Measurements from ENCODE around the gene KANTR.

Gene KANTR

DNA sequence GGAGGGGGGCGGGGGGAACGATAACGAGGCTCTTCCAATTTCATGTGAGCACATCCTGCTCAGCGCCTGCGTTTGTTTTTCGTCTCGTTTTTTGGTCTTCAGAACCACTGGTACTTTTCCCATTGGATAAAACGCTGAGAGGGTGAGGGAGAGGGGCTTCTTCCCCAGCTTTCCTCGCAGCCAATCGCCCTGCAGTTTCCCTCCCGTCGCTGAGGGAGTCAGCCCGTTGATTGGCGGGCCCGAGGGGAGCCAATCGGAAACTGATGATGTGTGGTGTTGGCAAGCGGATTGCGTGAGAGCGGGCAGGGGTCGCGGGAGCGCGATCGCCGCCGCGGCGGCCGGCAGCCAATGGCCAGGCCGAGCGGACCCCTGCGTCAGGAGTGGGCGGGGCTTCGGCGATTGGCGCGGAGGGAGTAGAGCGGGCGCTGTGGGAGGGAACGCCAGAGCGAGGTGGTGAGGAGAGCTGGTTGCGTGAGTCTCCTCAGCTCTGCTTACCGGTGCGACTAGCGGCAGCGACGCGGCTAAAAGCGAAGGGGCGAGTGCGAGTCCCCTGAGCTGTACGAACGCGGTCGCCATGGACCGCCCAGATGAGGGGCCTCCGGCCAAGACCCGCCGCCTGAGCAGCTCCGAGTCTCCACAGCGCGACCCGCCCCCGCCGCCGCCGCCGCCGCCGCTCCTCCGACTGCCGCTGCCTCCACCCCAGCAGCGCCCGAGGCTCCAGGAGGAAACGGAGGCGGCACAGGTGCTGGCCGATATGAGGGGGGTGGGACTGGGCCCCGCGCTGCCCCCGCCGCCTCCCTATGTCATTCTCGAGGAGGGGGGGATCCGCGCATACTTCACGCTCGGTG lies 11.8 kb upstream of the KANTR start, which contains the start of gene TSPYL2:
TSPYL2 (plus strand) TSS at position 443 of the 848 bp plus-strand sequence; CDS start at position 575, 132 bp downstream.
- DNase-seq = peak; percentile 91

DNA sequence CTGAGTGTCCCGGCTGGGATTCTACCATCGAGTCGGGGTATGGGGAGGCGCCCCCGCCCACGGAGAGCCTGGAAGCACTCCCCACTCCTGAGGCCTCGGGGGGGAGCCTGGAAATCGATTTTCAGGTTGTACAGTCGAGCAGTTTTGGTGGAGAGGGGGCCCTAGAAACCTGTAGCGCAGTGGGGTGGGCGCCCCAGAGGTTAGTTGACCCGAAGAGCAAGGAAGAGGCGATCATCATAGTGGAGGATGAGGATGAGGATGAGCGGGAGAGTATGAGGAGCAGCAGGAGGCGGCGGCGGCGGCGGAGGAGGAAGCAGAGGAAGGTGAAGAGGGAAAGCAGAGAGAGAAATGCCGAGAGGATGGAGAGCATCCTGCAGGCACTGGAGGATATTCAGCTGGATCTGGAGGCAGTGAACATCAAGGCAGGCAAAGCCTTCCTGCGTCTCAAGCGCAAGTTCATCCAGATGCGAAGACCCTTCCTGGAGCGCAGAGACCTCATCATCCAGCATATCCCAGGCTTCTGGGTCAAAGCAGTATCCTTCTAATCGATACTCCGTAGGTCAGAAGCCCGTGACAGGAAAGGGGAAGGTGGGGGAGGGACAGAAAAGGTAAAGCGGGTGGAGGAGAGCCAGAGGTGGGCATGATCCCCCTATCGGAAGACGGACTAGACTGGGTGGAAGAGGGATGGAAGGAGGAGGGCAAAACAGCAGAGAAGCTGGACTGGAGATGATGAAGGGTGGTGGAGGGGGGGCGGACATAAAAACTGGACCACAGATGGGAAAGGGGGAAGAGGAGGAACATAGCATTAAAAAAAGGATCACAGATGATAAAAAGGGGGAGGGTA lies 10.9 kb upstream of the KANTR start:
- no peak for DNase-seq

DNA sequence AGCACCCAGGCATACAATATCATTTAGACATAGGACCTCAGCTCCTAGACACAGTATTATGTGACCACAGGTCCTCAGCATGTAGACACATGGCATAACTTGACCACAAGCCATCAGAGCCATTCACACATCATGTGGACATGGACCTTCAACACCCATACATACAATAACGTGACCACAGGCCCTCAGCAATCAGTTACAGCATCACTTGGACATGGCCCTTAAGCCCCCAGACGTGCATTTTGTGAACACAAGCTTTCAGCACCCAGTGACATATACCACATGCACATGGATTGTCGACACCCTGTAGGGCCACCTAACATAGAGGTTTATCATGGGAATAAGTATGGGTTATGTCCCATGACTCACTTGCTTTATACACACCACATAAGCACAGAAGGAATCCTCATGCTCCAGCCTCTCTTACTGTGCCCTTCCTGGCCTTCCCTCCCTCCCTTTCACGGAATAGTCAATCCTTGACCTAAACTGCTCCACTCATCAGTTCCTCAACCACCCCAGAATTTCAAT lies 9.8 kb upstream of the KANTR start:
- DNase-seq = no peak

DNA sequence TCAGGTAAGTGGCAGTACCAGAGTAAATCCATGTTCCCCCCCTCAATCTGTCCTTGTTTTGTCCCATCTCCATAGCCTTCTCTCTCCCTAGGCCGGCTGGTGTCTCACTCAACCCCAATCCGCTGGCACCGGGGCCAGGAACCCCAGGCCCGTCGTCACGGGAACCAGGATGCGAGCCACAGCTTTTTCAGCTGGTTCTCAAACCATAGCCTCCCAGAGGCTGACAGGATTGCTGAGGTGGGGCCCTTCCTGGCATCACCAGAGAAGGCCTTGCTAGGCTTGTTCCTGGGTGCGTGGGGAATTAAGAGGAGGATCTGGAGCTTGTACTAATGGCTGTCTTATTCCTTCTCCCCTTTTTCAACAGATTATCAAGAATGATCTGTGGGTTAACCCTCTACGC lies 9.1 kb upstream of the KANTR start:
- DNase-seq = no peak

DNA sequence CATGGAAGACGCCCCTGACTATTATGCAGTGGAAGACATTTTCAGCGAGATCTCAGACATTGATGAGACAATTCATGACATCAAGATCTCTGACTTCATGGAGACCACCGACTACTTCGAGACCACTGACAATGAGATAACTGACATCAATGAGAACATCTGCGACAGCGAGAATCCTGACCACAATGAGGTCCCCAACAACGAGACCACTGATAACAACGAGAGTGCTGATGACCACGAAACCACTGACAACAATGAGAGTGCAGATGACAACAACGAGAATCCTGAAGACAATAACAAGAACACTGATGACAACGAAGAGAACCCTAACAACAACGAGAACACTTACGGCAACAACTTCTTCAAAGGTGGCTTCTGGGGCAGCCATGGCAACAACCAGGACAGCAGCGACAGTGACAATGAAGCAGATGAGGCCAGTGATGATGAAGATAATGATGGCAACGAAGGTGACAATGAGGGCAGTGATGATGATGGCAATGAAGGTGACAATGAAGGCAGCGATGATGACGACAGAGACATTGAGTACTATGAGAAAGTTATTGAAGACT lies 8.2 kb upstream of the KANTR start:
- no peak for DNase-seq

DNA sequence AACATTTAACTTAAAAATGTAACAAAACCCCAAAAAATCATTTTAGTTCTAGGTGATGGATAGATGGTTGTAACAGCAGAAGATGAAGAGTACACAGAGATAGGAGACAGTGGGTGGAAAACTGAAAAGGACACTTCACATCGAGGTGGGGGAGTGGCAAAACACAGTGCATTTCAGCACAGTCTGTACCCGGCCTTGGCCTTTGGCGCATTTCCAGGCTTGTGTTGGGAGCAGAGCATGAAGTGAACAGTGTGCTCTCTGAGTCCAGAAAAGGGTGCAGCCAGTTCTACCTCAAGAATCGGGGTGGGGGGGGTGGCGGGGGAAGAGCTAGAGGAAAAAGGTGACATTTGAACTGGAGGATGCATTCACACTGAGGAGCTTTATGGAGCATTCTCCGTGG lies 7.5 kb upstream of the KANTR start:
- DNase-seq = no peak

DNA sequence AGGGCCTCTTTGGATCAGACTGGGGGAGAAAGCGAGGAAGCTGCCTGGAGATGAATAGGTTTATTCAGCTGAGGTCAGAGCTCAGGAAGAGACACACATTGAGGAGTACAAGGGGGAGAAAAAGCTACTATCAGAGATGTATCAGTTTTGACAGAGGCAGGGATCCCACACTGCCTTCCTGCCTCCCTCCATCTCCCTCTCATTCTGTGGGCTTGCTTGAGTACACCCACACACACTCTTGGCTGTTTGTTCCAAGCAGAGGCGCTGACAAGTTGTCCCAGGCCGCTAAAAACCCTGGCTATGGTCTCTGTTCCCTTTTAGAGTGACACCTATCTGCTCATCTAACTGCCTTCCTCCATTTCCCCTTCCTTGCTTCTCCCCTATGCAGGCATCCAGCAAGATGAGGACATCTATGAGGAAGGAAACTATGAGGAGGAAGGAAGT lies 6.5 kb upstream of the KANTR start:
- no peak for DNase-seq

DNA sequence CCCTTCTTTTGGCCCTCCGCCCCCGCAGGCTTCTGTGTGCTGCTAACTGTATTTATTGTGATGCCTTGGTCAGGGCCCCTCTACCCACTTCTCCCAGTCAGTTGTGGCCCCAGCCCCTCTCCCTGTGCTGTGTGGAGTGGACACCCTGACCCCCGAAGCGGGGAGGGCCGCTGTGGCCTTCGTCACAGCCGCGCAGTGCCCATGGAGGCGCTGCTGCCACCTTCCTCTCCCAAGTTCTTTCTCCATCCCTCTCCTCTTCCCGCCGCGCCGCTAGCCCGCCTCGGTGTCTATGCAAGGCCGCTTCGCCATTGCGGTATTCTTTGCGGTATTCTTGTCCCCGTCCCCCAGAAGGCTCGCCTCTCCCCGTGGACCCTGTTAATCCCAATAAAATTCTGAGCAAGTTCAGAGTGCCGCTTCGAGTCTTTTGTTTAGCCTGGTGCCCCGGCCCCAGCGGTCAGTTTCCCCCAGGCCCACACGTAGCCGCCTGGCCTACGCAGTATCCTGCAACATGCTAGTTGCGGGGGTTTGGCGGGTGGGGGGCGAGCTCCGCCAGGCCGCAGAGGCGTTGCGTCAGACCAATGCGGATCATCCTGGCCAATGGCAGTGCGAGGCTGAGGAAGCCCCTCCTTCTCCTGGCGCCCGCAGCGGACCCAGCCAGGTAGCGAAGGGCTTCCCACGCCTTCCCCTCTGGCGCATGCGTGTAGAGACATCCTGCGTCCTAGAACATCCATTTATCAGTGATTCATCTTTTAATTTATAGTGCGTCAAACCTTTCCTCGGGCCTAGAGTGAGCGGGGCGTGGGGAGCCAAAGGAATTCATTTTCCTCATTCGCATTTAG lies 5.6 kb upstream of the KANTR start:
- DNase-seq = peak; percentile 60

DNA sequence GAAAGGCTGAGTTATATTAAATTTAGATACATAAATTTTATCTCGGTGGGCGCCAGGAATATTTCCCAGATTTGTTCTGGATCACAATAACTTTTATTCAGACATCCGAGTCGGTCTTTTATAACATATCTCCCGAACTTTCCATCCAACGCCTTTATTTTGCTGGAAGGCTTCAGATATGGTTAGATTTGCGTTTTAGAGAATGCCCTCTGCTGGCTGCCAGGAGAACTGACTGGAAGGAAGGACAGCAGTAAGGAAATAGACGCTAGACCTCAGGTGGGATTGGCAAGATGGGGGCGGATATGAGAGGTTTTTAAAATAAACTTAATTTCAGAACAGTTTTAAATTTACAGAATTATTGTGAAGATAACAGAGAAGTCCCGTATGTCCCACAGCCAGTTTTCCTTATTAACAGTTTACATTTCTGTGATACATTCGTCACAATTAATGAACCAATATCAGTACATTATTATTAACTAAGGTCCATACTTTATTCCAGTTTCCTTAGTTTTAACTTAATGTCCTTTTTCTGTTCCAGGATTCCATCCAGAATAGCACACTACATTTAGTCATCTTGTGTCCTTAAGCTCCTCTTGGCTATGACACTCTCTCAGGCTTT lies 4.6 kb upstream of the KANTR start:
- peak; percentile 7 for DNase-seq

DNA sequence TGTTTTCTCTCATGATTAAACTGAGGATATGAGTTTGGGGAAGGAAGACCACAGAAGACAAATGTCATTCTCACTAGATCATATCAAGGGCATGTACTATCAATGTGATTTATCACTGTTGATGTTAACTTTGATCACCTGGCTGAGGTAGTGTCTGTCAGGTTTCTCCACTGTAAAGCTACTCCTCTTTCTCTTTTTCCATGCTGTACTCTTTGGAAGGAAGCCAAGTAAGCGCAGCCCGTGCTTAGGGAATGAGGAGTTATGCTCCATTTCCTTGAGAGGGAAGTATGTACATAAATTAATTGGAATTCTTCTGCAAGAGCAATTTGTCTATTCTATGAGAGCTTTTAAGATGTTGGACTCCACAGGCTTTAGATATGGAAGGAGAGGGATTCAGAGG lies 4.0 kb upstream of the KANTR start:
- DNase-seq = no peak

DNA sequence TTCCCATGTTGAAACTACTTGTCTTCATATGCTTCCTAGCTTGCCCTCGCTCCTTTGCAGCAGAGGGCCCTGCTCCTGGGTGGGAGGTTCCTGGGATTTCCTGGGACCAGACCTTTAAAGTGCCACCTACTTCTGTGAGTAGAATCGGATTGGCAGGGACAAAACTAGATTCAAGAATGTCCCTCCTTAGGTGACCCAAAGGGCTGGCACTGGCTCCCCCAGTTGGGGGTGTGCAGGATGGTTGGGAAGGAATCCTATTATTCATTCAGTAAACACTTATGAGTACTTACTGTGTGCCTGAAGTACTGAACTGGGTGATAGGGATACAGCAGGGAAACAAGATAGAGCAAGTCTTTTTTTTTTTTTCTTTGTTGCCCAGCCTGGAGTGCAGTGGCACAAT lies 2.6 kb upstream of the KANTR start:
- DNase-seq = no peak

DNA sequence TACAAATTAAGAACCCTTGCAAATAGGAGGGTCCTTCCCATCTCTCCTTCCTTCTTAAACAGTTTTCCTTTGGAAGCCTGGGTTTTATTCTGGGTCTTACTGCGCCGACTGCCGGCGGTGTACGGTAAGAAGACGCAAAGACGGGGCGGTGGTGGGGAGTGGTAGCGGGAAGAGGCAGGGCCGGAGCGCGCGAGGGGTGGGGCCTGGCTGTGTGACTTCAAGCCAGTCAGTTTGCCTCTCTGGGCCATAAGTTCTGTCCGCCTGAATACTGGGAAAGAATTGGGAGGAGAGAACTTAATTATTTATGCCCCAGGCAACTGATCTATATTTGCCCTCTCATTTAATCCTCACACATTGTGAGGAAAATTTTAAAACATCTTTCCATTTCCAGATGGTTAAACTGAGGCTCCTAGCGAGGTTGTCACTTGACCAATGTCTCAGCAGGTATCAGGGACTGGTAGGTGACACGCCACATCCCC lies 726 bp upstream of the KANTR start:
- peak; percentile 35 for DNase-seq

DNA sequence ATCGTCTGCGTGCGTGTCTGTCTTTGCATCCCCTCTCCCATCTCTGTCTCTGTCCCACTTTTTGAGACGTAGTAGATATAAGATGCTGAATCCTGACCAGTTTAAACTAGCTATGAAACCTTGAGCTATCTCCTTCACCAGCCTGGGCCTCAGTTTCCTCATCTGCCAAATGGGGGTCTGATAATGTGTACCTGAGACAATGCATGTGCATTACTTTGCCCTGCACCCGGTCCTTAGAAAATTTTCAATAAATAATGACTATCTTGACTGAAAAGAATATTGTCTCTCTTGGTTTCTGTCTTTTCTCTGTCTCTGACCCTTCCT lies 602 bp downstream of the KANTR start:
- DNase-seq = no peak

DNA sequence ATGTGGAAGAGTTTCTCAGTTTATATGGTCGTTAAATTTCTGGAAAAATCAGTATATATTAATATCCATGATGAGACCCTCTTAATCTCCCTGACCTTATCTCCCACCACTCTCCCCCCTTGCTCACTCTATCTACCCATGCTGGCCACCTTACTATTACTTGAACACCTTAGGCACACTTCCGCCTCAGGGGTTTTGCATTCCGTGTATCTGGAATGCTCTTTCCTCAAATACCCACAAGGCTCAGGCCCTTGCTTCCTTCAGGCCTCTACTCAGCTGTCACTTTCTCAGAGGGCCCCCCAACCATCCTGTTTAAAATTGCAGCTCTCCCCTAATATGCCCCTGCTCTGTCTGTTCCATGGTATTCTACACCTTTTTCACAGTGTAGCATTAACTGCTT lies 1.9 kb downstream of the KANTR start:
- no peak for DNase-seq

DNA sequence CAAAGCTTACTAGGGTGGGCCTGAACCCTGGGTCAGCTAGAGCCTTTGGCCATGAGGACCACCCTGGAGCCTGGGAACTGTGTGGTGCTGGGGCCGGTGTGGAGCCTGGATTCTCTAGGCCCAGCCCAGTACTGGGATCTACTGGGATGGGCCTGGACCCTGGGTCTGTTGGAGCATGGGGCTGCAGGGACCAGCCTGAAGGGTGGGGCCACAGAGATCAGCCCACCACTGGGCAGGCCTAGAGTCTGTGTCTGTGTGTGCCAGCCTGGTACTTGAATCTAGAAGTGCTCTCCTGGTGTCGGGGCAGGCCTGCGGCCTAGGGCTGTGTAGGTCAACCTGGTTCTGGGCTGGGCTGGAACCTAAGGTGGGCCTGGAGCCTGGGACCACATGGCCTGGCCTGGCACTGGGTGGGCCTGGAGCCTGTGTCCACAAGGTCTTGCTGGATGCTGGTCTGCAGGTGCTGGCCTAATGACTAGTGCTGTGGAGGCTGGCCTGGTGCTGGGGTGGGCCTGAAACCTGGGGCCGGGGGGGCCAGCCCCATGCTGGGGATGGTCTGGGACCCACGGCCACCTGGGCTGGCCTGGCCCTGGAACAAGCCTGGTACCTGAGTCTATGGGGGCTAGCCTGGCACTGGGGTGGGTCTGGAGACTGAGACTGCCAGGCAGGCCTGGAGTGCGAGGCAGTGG lies 21.1 kb downstream of the KANTR start:
- no peak for DNase-seq

DNA sequence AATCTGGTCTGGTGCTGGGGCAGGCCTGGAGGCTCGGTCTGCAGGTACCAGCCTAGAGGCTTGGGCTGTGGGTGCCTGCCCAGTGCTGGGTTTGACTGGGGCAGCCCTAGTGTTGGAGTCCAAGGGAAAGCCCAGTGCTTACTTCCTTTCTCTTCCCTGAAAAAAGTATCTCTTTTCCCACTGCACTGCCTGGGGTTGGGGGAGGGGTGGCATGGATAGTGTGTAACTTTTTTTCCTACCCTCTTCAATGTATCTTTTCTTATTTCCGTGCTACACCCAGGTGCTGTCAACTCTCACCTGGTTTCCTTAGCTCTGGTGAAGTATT lies 21.6 kb downstream of the KANTR start:
- no peak for DNase-seq

DNA sequence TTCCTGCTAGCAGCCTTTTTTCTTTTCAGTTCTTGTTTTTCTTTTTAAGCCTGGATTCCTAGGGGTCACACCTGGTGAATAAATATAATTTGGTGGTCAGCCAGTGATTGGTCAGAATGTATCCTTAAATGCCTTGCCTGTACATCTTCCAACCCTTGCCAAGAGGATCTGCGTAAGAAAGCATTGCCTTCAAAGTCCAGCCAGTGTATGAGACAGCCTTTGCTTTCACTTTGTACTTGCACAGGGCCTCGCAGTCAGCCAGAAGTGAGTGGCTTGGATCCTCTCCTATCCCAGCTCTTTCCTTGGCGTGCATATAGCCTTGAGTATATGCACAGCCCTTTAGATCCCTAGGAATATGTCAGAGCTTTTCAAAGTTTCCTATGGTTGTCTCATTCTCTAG lies 22.2 kb downstream of the KANTR start:
- no peak for DNase-seq

DNA sequence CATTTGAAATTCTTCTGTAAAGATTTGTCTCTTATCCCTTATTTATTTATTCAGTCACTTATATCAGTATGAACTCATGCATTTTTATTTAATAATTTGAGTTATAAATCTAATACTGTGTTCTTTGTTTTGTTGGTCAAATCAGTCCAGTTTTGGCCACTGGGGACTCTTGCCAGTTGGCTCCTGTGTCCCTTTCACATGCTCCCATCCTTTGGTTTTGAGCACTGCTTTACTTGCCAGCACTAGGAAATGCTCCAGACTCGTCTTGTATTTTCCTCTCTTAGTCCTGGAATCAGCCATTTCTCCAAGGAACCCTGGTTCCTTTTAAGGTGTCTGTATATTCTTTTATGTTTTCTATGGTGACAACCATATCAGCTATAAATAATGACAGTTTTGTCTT lies 28.1 kb downstream of the KANTR start:
- DNase-seq = no peak

DNA sequence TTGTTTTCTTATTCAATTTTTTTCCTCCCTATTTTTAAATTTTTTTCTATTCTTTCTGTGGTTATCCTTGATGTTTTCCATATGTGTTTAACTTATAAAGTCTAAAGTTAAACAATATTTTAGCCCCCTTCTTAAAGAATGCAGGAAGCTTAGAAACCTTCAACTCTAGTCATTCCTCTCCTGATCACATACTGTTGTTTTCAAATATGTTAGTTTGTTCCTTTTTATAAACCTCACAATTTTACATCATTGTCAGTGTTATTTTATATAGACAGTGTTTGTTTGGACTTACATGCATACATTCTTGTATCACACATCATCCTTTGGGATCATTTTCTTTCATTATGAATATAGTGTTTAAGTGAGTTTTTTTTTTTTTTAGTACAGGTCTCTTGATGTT lies 31.6 kb downstream of the KANTR start:
- no peak for DNase-seq

DNA sequence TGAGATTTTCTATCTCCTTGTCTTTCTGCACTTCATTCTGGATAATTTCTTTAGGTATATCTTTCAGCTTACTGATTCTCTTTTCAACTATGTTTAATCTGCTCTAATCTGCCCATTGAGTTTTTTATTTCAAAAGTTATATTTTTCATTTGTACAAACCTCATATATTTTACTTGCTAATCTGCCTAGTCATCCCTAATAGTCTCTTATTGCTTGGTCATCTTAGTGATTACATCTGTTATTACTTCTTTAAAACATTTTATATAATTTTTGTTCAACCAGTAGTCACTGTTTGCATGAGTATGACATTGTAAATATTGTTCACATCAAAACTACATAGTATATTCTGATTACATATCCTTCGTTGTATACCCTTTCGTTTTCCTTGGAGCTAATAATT lies 32.4 kb downstream of the KANTR start:
- DNase-seq = no peak

DNA sequence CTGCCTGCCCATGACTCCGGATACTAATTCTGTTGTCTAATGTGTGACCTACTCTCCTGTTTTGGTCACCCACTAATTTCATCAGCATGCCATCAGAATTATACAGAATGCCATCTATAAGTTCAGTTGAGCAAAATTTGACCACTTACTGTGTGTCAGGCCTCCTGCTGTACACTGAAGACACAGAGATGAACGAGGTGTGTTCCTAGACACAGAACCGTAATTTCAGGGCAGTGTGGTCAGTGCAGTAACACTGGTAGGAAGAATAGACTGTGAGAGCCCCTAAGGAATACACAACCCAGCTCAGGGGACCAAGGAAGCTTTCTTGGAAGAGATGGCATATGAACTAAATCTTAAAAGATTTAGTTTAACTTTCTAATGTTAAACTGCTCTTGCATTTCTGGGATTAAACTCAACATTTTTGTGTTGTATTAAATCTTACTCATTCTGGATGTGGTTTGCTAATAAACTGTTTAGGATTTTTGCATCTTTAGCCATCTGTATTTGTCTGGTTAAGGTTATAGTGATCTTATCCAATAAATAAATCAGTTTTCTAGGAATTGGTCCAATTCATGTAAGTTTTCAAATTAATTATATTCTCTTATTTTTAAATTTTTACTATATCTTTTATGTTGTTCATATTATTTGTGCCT lies 34.3 kb downstream of the KANTR start:
- no peak for DNase-seq

All from DMS153 (cell line).